Measurements from ENCODE around the gene ORM2. TPM values are rescaled to one million over a fixed set of nuclear protein-coding genes. Genes with fewer than 3 reads are reported as not detected.

The ORM2 gene
- total and polyA plus RNA-seq, 10 donors: 0.13 to 0.93 (median 0.38) TPM; not detected in 6

DNA sequence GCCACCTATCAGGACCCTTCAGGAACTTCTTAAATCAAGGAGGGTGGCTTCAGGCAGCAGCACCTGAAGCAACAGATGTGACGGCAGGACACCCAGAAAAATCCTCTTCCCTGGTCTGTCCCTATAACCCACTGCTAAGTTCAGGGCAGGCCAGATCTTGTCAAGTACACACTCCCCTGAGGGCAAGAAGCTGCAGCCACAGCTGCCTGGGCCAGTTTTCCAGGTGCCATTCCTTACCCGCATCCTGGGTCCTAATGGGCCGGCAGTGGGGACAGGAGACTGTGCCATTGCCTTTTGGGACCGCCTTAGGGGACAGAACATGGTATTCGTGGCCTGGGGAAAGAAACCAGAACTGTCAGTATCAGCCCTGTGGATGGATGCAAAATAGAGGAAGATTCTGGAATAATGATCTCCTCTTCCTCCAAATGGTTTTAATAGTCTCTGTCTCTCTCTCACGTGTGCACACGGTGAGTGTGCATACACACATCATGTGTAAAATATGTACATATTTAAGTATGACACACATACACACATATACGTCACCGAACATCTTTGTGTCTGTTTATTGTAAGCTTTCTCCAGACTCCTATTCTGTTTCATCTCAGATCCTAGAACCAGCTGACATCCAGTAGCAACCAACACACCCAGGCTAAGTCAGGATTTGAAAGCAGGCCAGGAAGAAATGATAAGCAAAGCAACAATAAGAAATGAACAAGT is 14.0 kb downstream of the ORM2 start:
- peaks cover 10 to 100% (median 100%) of the 10 kb centered on the region in 6 donors for H3K36me3 ChIP-seq
- peak overlapping the region in 3 of 8 donors; percentile 26 to 76 (median 64) for H3K27ac ChIP-seq
- intact Hi-C loops (cut with DNase I; ENCODE audit: low total_unique reads): loop anchor here (10.0 kb wide), 1 partner anchor 51 kb away; no protein-coding TSS in a partner anchor
- H3K27me3 ChIP-seq (replicated peaks in 1 of 7): no peaks in the 10 kb centered on the region
- WGBS, 5 donors: 90 to 92% (median 91%) methylated on average over 8 to 9 of the region's 9 CpGs
- DNase-seq: peak; percentile 47
- TF ChIP-seq POLR2AphosphoS5 (IDR thresholded peaks at IDR 0.05) (peak in 1 of 3 donors; percentile 31), POLR2A (IDR thresholded peaks at IDR 0.05) (no peak)
- no peaks in the 10 kb centered on the region for H3K9me3 ChIP-seq
- H3K4me3 ChIP-seq: no peak overlapping the region
- peaks cover 0 to 64% (median 20%) of the 10 kb centered on the region in 6 donors for H3K4me1 ChIP-seq

DNA sequence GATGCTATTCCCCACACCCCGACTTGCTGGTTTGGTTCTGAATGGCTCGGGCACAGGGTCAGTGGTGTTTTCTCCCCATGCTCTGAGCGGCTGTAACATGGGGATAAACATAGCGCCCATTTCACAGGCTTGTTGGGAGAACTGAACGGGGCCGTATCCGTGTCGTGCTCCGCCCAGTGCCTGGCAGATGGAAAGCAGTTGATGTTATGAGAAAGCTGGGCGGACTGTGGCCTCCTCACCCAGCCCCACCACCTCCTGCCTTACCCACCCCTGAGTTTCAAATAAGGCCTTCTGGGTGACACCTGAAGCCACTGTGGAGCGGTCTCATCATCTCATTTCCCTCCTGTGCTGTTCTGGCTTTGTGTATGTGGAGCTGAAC is 14.5 kb downstream of the ORM2 start:
- intact Hi-C loops (cut with DNase I; ENCODE audit: low total_unique reads): loop anchor here (10.0 kb wide), 1 partner anchor 51 kb away; no protein-coding TSS in a partner anchor
- 94 to 98% (median 95%) methylated on average over 11 of the region's 11 CpGs for WGBS, 5 donors
- peak overlapping the region in 1 of 8 donors; percentile 76 for H3K27ac ChIP-seq
- TF ChIP-seq CTCF (IDR thresholded peaks at IDR 0.05 in 8 of 11, conservative IDR thresholded peaks at IDR 0.05 in 3 of 11) (no peak), POLR2AphosphoS5 (IDR thresholded peaks at IDR 0.05) (peak in 2 of 3 donors; percentile 37 to 43), POLR2A (IDR thresholded peaks at IDR 0.05) (no peak)
- H3K4me3 ChIP-seq: no peak overlapping the region
- peaks cover 10 to 100% (median 100%) of the 10 kb centered on the region in 6 donors for H3K36me3 ChIP-seq
- H3K9me3 ChIP-seq: no peaks in the 10 kb centered on the region
- DNase-seq: peak; percentile 49
- peaks cover 1 to 64% (median 23%) of the 10 kb centered on the region in 6 donors for H3K4me1 ChIP-seq
- no peaks in the 10 kb centered on the region for H3K27me3 ChIP-seq (replicated peaks in 1 of 7)

DNA sequence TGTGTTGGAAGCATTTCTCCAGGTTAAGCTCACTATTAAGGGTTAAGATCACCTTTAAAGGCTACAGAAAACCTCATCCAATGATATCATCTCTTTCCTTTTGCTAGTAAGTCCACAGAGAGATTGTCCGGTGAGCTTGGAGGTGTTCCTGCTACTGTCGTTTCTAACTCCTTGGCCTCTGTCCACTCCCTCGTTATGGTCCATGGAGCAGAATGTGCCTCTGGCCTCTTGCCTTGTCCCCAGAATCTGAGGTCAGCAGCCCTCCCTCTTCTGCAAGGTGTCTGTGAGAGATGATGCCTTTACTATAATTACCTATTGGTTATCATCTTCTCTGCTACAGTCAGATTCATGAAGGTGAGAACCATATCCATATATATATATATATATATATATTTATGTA is 15.0 kb downstream of the ORM2 start:
- no peak overlapping the region for H3K4me3 ChIP-seq
- H3K9me3 ChIP-seq: no peaks in the 10 kb centered on the region
- TF ChIP-seq POLR2AphosphoS5 (IDR thresholded peaks at IDR 0.05) (no peak), CTCF (IDR thresholded peaks at IDR 0.05 in 8 of 11, conservative IDR thresholded peaks at IDR 0.05 in 3 of 11) (no peak), POLR2A (IDR thresholded peaks at IDR 0.05) (no peak)
- no peaks in the 10 kb centered on the region for H3K27me3 ChIP-seq (replicated peaks in 1 of 7)
- H3K4me1 ChIP-seq: peaks cover 7 to 64% (median 23%) of the 10 kb centered on the region in 6 donors
- H3K36me3 ChIP-seq: peaks cover 10 to 100% (median 100%) of the 10 kb centered on the region in 6 donors
- H3K27ac ChIP-seq: peak overlapping the region in 1 of 8 donors; percentile 76
- no peak for DNase-seq
- intact Hi-C loops (cut with DNase I; ENCODE audit: low total_unique reads): loop anchor here (10.0 kb wide), 1 partner anchor 50 kb away; no protein-coding TSS in a partner anchor
- WGBS, 5 donors: 76 to 86% (median 78%) methylated on average over 3 of the region's 3 CpGs

GRCh38 chr9:114345493-114346065 is 15.9 kb downstream of the ORM2 start:
- Histone ChIP-seq H3K27me3 (replicated peaks in 1 of 7) (no peaks in the 10 kb centered on the region), H3K36me3 (peaks cover 10 to 100% (median 100%) of the 10 kb centered on the region in 6 donors), H3K4me1 (peaks cover 8 to 64% (median 26%) of the 10 kb centered on the region in 6 donors), H3K4me3 (no peak overlapping the region), H3K9me3 (no peaks in the 10 kb centered on the region), H3K27ac (peak overlapping the region in 3 of 8 donors; percentile 7 to 84 (median 17))
- 91 to 98% (median 96%) methylated on average over 5 to 7 of the region's 7 CpGs for WGBS, 5 donors
- intact Hi-C loops (cut with DNase I; ENCODE audit: low total_unique reads): loop anchor here (10.0 kb wide), 1 partner anchor 49 kb away; no protein-coding TSS in a partner anchor
- peak; percentile 66 for DNase-seq
- no peak for TF ChIP-seq CTCF (IDR thresholded peaks at IDR 0.05 in 8 of 11, conservative IDR thresholded peaks at IDR 0.05 in 3 of 11)
- TF ChIP-seq POLR2A (IDR thresholded peaks at IDR 0.05): no peak
- no peak for TF ChIP-seq POLR2AphosphoS5 (IDR thresholded peaks at IDR 0.05)
